ENCODE measurements around the gene CCL2.

DNA sequence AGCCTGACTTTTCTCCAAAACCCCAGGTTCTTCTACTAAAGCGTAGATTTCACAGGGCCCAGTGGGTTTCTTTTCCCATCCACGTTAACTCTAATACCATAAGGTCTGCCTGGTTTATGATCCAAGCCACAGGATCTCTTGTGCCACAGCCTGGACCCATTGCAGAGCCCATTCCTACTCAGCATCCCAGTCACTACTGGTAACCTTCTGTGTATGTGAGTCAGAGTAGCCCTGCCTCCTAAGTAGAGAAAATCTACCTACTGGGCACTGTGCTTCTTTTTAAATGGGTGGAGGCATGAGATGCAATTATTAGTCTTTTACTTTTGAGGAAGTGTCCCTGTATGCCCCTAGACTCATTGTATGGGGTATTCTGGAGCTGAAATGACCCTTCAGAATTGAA, 43.9 kb downstream of the CCL2 start:
- TF ChIP-seq POLR2A (IDR thresholded peaks at IDR 0.05) (no peak), POLR2AphosphoS5 (IDR thresholded peaks at IDR 0.05; ENCODE audit: insufficient read depth in 1 of 2, low read depth in 1 of 2) (no peak)
- TF ChIP-seq, protein P1, sequence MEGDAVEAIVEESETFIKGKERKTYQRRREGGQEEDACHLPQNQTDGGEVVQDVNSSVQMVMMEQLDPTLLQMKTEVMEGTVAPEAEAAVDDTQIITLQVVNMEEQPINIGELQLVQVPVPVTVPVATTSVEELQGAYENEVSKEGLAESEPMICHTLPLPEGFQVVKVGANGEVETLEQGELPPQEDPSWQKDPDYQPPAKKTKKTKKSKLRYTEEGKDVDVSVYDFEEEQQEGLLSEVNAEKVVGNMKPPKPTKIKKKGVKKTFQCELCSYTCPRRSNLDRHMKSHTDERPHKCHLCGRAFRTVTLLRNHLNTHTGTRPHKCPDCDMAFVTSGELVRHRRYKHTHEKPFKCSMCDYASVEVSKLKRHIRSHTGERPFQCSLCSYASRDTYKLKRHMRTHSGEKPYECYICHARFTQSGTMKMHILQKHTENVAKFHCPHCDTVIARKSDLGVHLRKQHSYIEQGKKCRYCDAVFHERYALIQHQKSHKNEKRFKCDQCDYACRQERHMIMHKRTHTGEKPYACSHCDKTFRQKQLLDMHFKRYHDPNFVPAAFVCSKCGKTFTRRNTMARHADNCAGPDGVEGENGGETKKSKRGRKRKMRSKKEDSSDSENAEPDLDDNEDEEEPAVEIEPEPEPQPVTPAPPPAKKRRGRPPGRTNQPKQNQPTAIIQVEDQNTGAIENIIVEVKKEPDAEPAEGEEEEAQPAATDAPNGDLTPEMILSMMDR (IDR thresholded peaks at IDR 0.05), result no peak

All from vagina (tissue), 2 donors.